Measurements from ENCODE around the gene LRBA.

LRBA gene

DNA sequence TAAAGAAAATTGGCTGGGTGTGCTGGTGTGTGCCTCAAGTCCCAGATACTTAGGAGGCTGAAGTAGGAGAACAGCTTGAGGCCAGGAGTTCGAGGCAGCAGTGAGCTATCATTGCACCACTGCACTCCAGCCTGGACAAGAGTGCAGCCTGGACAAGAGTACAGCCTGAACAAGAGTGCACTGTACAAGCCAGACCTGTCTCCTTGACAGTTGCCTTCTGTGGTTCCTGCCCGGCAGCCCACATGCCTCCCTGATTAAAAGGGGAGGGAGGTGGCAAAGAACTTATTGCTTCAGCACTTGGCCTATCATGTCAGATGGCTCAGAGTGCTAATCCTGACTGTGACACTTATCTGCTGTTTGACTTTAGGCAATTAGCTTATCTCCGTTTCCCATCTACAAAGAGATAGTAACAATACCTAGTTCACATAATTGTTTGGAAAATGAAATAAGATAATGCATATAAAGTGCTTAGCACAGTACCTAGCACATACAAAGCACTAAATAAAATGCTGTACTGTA, 687.8 kb downstream of the LRBA start:
- DNase-seq (ENCODE audit: low read depth, low spot score): peak; percentile 19

DNA sequence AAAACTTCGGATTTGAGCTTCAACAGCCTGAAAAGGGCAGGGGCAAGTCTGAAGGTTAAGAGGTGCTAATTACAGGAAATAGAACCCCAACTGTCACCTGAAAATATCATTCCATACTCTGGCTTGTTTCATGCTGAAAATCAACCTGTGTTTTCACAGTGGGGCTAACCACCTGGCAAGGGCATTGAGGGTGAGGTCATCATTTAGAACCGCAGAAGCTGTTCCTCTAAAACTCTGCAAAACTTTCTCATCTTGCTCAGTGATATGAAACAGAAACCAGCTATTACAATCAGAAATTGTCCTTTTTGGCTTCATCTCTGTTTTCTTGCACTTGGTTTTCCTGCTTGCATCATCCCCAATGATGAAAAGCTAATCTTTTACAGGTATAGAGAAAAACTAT, 689.2 kb downstream of the LRBA start:
- no peak for DNase-seq (ENCODE audit: low read depth, low spot score)

DNA sequence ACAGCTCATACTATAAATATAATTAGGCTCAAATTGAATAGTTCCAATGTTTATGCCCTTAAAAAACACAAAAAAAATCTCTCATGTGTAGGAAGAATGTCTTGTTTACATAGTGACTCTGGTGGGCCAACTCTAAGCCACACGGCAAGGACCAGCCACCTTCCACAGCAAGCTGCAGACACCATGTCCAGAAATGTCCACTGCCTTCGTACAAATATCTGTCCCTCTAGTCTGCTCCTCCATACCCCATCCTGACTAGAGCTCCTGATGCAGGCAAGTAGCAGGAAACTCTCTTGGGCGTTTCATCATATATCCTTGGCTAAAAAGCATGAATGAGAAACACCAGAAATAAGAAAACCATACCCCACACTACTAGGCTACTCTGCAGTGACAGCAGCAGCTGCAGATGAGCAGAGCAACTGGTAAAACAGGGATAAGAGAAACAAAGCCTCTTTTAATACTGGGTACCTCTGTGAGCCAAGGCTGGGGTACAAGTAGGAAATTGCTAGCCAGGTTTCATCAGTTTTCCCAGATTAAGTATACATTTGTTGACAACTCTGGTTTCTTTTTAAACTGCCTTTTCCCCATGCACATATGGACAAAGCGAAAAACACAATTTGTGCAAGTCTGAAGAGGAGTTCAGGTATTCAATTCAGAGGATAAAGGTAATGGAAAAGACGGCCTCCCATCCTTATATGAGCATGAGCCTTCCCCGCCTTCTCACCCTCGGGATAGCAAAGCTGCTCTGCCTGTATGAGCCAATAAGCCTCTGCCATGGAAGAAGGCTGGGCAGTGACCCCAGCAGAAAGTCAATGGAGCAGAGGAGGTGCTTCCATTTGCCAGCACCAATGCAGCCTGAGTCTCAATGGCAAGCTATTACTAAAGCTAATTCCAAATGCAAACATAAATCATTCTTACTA, 691.4 kb downstream of the LRBA start:
- DNase-seq (ENCODE audit: low read depth, low spot score): no peak

DNA sequence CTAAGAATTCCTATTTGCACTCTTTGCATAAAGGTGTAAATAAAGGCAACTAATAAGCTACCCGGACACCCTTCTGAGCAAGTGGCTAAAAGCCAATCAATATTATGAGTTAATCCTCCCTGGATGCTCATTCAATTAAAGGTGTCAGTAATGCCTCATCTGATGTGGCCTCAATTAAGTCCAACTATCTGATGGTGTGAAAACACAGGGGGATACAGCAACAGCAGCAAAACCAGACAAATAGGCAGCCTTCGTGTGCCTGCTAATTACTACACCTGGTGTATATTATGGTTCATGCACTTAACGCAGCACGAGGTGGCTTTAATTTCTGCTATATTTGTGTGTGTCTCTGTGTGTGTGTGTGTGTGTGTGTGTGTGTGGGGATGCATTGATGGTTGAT, 692.4 kb downstream of the LRBA start:
- DNase-seq (ENCODE audit: low read depth, low spot score): no peak

DNA sequence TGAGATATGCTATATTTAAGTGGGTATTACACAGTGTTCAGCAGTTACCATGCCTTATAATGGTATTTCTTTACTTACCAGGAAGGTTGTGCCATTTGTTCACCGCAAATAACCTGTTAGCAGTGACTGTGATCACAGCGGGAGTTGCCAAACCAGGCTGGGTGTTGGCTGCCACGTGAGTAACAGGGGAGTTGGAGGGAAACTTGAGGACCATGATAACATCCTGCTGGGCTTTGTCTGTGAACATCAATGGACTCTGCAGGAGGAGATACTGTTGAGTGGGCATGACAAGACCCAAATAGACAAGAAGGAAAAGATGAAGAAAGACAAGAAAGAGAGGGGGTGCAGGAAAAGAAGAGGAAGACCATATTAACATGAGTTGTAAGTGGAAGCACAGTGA, 694.0 kb downstream of the LRBA start:
- DNase-seq (ENCODE audit: low read depth, low spot score): peak; percentile 11

DNA sequence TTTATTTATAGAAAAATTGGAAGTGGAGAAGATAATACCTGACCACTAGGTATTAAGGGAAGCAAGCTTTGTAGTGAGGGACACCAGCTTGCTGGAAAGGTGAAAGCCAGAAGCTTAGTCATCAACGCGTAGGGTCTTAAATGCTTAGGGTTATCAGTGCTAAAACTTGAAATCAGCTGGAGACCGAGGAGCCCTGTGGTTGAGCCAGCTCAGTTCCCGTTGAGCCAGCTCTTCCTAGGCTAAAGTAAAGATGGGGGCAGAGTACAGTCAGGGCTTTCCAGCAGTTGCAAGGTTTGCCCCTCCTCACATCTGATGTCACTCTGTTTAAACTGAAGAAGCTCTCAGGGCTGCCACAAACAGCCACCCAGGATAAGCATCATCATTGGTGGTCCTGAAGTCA, 696.1 kb downstream of the LRBA start:
- peak; percentile 40 for DNase-seq (ENCODE audit: low read depth, low spot score)

DNA sequence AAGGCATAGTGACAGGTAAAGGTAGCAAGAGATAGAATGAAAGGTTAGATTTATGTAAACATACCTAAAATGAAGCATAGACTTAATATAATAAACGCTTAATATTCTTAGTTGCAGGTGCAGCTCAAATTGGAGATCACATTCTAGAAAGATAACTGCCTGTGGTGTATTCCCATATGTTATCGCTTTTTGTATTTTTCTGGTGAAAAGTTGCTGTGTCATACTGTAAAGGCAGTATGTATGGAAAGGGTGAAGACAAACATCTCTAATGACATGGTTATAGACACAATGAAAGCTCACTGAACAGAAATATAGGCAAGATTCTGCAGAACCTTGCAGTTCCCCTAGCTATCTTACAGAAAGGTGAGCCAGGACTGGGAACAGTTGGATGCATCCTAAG, 696.6 kb downstream of the LRBA start:
- DNase-seq (ENCODE audit: low read depth, low spot score): no peak

DNA sequence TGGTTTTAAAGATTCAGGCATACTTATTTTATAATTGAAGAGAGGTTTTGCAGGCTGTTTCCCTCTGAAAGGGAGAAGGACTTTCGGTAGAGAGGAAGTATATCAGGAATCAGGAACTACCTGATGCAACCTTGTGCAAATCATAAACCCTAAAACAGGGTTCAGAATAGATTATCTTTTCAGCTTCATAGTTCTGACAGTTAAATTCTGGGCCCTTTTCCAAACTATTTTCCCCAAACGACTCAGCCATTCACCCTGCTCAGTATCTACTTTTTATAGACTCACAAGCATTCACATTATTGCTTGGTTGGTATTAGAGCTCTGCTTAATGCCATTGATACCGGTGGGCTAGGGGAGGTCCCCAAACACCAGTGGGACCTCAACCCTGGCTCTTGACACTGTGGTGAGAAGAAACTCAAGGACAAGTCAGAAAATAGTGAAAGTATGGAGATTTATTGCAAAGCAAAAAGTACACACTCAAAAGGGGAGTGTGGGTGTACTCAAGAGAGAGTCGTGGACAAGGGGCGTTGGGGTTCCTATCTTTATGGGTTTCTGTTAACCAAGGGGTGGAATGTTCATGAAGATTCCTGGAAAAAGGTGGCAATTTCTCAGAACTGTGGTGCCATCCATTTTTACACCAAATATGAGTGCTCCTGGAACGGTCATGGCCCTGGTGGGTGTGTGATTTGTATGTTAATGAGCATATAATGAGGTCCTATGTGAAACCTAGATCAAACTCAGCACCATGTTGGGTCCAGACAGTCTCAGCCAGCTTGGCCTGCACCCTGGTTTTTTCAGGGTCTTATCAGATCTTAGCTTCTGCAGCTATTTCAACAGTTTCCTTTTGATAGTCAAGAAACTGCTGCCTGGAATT, 698.5 kb downstream of the LRBA start:
- DNase-seq (ENCODE audit: low read depth, low spot score): no peak

DNA sequence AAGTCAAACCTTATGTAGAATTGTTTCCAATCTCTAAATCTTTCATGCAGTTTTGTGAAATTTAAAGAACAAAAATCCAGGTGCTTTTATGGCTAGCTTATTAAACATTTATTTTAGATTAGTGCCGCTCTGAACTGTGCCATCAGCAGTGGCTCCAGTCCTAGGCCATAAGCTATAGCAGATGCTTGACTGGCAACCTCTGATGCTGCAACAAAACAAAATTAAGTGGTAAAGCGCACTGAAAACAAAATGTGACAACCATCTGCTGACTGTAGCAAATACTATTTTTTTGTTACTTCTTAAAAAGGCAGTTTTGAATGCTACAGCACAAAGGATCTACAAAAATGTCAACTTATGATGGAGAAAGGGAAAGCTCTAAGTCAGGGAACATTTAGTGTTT, 699.4 kb downstream of the LRBA start:
- no peak for DNase-seq (ENCODE audit: low read depth, low spot score)

DNA sequence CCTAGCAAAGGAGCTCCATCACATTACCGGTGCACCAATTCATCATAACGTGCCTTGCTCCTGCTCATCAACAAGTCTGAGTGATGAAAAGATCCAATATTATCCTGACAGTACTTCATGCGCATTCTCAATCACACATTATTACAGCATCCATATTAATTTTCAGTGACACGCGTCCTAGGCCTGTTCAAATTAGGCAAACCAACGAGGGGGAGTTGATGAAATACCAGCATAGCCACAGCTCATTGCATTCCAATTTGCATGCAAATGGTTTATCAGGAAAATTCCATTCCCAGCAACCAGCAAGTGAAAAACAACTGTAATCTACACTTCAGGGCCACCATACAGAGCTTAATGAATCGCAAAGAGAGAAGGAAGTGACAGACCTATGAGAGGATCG, 699.9 kb downstream of the LRBA start:
- no peak for DNase-seq (ENCODE audit: low read depth, low spot score)

DNA sequence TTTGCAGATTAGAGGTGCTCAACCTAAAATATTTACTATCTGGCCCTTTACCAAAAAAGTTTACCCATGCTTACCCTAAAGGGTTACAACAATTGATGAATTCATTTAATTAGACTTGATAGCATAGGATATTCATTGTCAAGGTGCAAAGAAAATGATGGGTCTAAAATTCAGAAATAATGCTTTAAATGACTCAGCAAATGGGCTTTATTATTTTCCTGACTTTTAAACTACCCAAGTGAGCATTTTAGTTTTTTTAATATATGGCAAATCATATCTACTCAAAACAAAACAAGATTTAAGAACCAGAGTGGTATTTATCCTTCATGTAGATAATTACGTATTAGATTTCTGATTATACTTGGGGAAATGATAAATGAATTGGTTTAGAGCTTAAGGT, 701.1 kb downstream of the LRBA start:
- DNase-seq (ENCODE audit: low read depth, low spot score): no peak

DNA sequence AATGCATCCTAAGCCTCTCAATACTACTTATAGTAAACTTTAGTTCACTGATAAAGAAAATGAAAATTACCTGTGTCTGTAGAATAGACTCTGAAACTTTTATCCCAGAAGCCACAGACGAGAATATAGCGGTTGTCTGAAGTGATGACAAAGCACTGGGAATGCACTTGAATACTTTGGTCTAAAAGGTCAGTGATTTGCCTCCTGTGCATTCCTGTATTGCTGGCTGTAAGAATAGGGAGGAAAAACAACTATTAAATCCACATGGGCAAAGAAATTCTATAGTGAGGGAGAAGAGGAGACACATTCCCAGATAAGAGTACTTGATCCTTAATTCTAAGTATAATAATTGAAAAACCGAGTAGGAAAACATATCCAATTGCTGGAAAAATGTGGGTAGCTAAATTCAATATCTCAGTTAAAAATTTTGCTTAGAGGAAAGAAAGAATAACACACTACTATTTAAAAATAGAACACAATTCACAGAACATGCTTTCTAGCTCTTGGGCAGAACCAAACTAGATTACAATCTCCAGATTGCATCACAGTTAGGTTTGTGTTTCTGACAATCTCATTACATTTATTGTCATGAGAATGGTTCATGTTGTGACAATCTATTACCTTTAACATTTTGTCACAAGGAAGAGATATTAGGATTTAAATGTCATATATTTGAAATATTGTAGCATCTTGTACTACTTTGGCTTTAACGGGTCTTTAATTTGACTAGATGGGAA, 704.8 kb downstream of the LRBA start:
- DNase-seq (ENCODE audit: low read depth, low spot score): no peak

DNA sequence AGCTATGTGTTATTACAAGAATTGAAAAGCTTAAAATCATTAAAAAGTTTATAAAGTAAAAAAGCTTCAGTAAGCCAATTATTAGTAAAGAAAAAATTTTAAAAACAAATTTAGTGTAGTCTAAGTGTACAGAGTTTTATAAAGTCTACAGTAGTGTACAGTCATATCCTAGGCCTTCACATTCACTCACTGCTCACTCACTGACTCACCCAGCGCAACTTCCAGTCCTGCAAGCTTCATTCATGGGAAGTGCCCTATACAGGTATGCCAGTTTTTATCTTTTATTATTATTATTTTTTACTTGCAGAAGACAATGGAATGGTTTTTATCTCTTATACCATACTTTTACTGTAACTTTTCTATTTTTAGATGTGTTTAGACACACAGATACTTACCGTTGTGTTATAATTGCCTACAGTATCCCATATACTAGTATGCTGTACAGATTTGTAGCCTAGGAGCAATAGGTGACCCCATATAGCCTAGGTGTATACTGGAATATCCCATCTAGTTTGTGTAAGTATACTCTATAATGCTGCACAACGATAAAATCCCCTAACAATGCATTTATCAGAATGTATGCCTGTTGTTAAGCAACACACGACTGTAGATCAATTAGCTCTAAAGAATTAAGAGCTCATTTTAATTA, 706.1 kb downstream of the LRBA start:
- no peak for DNase-seq (ENCODE audit: low read depth, low spot score)

DNA sequence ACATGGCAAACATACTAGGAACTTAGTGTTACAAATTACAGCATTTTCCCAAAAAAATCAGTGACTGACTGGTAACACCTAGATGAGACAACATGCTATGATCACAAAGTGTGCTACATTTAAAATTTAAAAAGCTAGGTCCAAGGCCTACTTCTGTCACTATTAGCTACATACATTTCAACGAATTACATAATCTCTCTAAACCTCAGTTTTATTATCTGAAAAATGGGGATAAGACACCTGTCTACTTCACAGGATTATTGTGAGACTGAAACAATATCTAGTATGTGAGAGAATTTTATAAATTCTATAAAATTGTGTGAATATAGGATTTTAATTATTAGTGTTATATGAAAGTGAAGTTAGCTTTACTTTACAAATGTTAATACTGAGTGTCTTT, 708.4 kb downstream of the LRBA start:
- no peak for DNase-seq (ENCODE audit: low read depth, low spot score)

DNA sequence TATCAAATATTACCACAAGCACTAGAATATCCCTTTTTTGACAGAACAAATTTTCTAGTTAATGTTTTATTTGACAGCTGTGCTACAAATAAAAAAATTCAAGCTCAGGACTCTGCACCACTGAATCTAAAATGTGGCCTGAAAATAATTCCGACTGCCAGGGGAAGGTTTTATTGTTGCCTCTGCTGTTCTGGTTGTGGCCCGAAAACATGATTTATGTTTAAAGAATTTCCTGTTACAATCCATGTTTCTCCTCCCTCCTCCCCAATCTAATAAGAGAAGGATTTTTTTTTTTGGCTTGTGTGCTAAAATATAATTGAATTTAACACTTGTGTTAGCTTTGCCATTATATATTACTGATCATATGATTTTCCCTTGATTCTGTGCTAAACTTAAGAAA, 709.1 kb downstream of the LRBA start:
- DNase-seq (ENCODE audit: low read depth, low spot score): no peak

DNA sequence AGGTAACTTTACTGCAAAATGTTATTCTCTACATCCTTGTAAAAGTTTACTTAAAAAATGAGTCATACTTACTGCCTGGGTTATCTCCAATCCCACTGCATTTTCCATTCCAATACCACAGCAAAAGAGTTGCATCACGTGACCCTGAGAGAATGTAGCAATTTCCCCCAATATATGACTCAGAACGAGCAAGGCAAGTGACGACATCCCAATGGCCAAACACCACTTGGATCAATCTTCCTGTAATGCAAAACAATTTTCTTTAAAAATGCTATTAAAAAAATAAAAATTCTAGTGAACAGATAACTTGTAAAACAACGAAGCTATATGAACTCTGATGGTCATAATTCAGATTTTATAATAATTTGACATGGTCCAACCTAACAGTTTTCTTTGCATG, 712.5 kb downstream of the LRBA start:
- DNase-seq (ENCODE audit: low read depth, low spot score): no peak

DNA sequence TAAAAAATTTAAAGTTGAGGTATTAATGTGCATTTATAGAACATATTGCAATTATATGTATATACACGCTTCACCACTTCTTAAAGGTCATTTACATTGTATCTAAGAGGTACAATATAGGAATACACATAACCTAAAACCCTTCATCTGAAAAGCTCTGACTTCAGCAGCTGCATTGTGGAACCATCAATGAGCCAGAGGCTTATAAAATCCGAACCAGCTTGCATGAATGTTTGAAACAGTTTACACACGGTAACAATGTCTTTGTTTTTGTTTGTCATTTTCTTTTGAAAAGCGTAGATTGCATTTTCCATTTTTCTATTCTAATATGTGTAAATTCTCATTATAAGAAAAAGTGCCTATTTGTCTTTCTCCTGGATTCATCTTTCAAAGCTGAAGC, 715.3 kb downstream of the LRBA start:
- no peak for DNase-seq (ENCODE audit: low read depth, low spot score)

DNA sequence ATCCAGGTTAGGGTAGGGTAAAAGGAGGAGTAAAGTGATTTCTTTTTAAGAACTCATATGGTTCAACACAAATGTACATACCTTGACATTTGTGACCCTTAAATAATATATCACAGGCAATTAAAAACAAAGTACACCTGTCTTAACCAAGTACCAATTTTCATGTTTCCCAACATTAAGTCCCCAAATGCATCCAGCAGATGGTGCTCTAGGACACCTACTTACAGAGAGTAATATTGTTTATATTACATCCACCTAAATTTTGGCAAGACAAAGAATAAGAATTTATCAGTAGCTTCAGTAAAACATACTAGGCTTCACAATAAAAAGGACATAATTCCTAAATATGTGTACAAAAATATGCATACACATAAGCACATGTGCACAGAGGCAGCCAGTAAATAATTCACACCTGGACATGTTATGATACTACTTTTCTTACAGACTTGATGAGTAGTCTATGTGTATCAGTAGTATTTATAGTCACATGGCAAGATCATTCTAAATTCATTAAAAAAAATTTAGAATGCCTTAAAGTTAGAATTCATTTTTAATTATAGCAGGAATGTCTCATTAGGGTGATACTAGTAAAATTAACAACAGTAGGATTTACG, 717.1 kb downstream of the LRBA start:
- no peak for DNase-seq (ENCODE audit: low read depth, low spot score)

DNA sequence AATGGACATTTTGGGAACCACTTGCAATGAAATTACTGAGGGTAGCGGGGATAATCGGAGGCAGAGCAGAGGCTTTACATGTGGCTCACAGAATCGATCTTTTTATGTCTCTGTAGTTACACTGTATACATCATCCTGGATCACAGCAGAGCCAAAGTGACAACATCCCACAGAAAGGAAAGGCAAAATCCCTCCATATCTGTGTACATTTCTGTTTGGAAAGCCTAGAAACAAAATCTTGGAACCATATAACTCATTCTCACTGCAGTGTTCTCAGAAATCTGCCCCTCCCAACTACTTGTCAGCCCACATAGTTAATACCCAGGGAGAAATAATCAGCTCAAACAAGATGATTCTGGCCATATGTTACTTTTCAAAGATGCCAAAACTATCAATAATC, 725.2 kb downstream of the LRBA start:
- DNase-seq (ENCODE audit: low read depth, low spot score): no peak

DNA sequence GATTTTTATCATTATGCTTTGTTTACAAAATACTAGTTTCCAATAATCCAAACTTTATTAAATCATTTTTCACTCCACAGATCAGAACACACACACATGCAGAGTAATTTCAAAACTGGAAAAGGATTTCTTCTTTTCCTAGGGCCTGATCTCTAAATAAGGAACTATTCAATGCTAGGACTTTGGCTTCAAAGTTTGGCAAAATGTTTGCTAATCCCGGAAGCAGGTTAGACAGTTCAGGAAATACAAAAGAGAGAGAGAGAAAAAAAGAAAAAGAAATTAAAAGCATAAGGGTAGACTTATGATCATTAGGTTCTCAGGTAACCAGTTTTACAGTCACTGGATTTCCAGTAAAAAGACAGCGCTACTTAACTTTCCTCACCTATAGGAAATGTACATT, 725.9 kb downstream of the LRBA start:
- DNase-seq (ENCODE audit: low read depth, low spot score): no peak

DNA sequence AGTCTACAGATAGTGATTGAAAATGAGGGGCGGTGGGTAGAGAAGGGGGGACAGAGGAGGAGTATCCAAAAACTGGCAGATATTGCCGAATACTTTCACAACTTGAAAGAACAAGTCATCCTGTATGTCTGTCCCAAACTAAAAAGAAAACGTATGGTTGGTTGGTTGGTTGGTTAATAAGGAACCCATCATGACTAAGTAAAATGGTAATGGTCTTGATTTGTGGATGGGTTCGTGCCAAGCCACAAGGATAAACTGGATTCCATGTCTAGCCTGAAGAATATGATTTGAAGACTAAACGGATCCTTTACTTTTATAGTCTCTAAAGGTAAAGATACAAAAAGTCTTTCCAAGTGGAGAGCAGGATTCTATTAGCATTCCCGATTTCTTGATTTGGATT, 728.4 kb downstream of the LRBA start:
- no peak for DNase-seq (ENCODE audit: low read depth, low spot score)
